AG04450 (cell line): ENCODE results near the gene PKNOX2. TPM values are rescaled to one million over a fixed set of nuclear protein-coding genes. Genes with fewer than 3 reads are reported as not detected.

ENCODE experiments used
- CTCF ChIA-PET: fragments of 300-600, 350-600 bp; formaldehyde crosslinking; extraction: SDS; loops from one replicate; lab custom pipeline; 2022; ENCODE audit warnings: antibody characterized with exemption, inconsistent platforms; lab: Charles Lee
- POLR2A ChIA-PET: fragments of 350-600 bp; formaldehyde crosslinking; extraction: SDS; loops from one replicate; lab custom pipeline; 2021; ENCODE audit warnings: antibody characterized with exemption, inconsistent platforms; lab: Yijun Ruan, JAX
- DNase-seq: peaks from one replicate; pipeline ENCODE4 v3.0.0-alpha.2; 2011; ENCODE audit warnings: low read depth, low spot score
- H3K27ac ChIP-seq: one replicate; pipeline ENCODE4 v1.5.1; 2012; ENCODE audit warnings: low read depth, low read length, control low read depth
- H3K27me3 ChIP-seq: one replicate; pipeline ENCODE4 v1.6.0; 2012; ENCODE audit warnings: low read length; ENCODE audit not compliant: control insufficient read depth, insufficient read depth
- H3K4me3 ChIP-seq: 2 replicates; pipeline ENCODE4 v1.5.1; 2011; ENCODE audit warnings: mild to moderate bottlenecking, low read depth, low read length, control low read depth
- H3K9me3 ChIP-seq: 2 replicates; pipeline ENCODE4 v1.5.1; 2012; ENCODE audit warnings: low read length; ENCODE audit not compliant: control insufficient read depth, insufficient read depth
- CTCF ChIP-seq: IDR thresholded peaks from 2 replicates; pipeline ENCODE4 v1.5.1; 2011; ENCODE audit warnings: low read depth, low read length, control low read depth, inconsistent platforms
- polyA plus RNA-seq: library from polyadenylated mRNA; depleted of rRNA; stranded (reverse); fragments of >200 nt; gene quantifications from 2 replicates; pipeline ENCODE4 v1.2.3, GENCODE V29; 2011

Gene PKNOX2
- polyA plus RNA-seq, 1 experiment, result 3.0 TPM

- ChIA-PET POLR2A (no interaction called here), CTCF (no interaction called here)
- Histone ChIP-seq H3K27ac (no peak overlapping the region), H3K9me3 (no peaks in the 10 kb centered on the region; the same call in 1 of the 2 replicates), H3K27me3 (peaks cover 5% of the 10 kb centered on the region), H3K4me3 (no peak overlapping the region)
- DNase-seq, result no peak
- TF ChIP-seq CTCF, result no peak
Observed at GRCh38 chr11:125245299-125245698, 80.7 kb downstream of the PKNOX2 start.

- no peak overlapping the region for H3K4me3 ChIP-seq
- no peaks in the 10 kb centered on the region; the same call in 1 of the 2 replicates for H3K9me3 ChIP-seq
- no peak overlapping the region for H3K27ac ChIP-seq
- TF ChIP-seq CTCF, result no peak
- H3K27me3 ChIP-seq, result no peaks in the 10 kb centered on the region
- ChIA-PET POLR2A (no interaction called here), CTCF (no interaction called here)
- DNase-seq, result no peak
Observed at GRCh38 chr11:125247431-125247830, 82.9 kb downstream of the PKNOX2 start.

- ChIA-PET CTCF (interaction anchor here (1.1 kb wide), 1 partner anchor 159 kb away, joined by 4 read pairs; no protein-coding TSS in a partner anchor), POLR2A (no interaction called here)
- no peaks in the 10 kb centered on the region; the same call in 1 of the 2 replicates for H3K9me3 ChIP-seq
- DNase-seq, result no peak
- H3K27me3 ChIP-seq, result no peaks in the 10 kb centered on the region
- no peak overlapping the region for H3K4me3 ChIP-seq
- no peak overlapping the region for H3K27ac ChIP-seq
- no peak for TF ChIP-seq CTCF
Observed at GRCh38 chr11:125250318-125251213, 86.0 kb downstream of the PKNOX2 start.

- no peak overlapping the region for H3K4me3 ChIP-seq
- TF ChIP-seq CTCF, result no peak
- no peak for DNase-seq
- no peak overlapping the region for H3K27ac ChIP-seq
- ChIA-PET POLR2A (no interaction called here), CTCF (interaction anchor here (0.8 to 1.1 kb wide), 2 partner anchors 97 to 160 kb away, joined by 3 to 4 read pairs; no protein-coding TSS in a partner anchor)
- H3K27me3 ChIP-seq, result no peaks in the 10 kb centered on the region
- no peaks in the 10 kb centered on the region; the same call in 1 of the 2 replicates for H3K9me3 ChIP-seq
Observed at GRCh38 chr11:125251214-125251545, 86.6 kb downstream of the PKNOX2 start.

- POLR2A ChIA-PET, result no interaction called here
- Histone ChIP-seq H3K4me3 (no peak overlapping the region), H3K9me3 (no peaks in the 10 kb centered on the region), H3K27ac (no peak overlapping the region), H3K27me3 (no peaks in the 10 kb centered on the region)
- DNase-seq, result no peak
- CTCF ChIA-PET, result interaction anchor here (0.8 to 1.1 kb wide), 2 partner anchors 97 to 161 kb away, joined by 3 to 4 read pairs; no protein-coding TSS in a partner anchor
- no peak for TF ChIP-seq CTCF
Observed at GRCh38 chr11:125251956-125252355, 87.4 kb downstream of the PKNOX2 start.
